Measurements from ENCODE around the gene RTEL1. TPM values are rescaled to one million over a fixed set of nuclear protein-coding genes. Genes with fewer than 3 reads are reported as not detected.

Gene RTEL1
- total and polyA plus RNA-seq, 9 of the 15 experiments (the other 6 are each of a cell fraction or from before 2014, with no cell fraction given) = 0.36 to 61.0 (median 17.9) TPM

DNA sequence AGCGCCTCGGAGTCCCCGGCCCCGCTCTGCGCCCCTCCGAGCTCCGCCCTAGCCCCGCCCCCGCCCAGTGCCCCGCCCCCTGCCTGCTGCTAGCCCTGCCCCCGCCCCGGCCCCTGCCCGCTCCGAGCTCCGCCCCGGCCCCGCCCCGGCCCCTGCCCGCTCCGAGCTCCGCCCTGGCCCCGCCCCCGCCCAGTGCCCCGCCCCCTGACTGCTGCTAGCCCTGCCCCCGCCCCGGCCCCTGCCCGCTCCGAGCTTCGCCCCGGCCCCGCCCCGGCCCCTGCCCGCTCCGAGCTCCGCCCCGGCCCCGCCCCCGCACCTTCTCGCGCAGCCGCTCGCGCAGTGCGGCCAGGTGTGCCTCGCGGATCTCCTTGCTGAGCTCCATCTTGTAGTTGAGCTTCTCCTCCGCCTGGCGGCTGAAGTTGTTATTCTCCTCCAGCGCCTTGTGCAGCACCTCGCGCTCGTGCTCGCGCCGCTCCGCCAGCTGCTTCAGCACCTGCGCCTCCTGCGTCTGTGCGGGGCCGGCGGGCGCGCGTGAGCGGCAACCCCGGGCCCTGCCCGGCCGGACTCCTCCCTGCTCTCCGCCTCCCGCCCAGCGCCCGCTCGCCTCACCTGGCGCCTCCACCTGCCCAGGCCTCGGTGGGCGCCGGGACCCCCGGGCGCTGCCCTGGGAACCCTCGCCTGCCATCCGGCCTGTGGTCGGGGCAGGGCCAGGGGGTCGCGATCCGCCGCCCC lies 16.2 kb upstream of the RTEL1 start (continued):
- TF ChIP-seq SOX6 (IDR thresholded peaks at IDR 0.05) (no peak), RNF2 (IDR thresholded peaks at IDR 0.05) (no peak), NR1H2 (CRISPR knock-in tag; IDR thresholded peaks at IDR 0.05) (no peak), NR2C2 (CRISPR knock-in tag; IDR thresholded peaks at IDR 0.05) (no peak), NR2C2 (tag; IDR thresholded peaks at IDR 0.05) (no peak), ZSCAN29 (IDR thresholded peaks at IDR 0.05) (no peak), ETV1 (tag; conservative IDR thresholded peaks at IDR 0.05; ENCODE audit: low read depth) (no peak), ZKSCAN8 (CRISPR knock-in tag; IDR thresholded peaks at IDR 0.05) (no peak), CREB3L1 (IDR thresholded peaks at IDR 0.05; ENCODE audit: borderline replicate concordance, low read depth) (0 out of 2 replicates have a peak, but pooled peaks have one; percentile 29), ZFX (CRISPR knock-in tag; IDR thresholded peaks at IDR 0.05) (no peak; the same call in 1 of the 2 replicates), ZNF121 (CRISPR knock-in tag; conservative IDR thresholded peaks at IDR 0.05) (no peak), ZFP1 (CRISPR knock-in tag; IDR thresholded peaks at IDR 0.05) (no peak), MEIS2 (IDR thresholded peaks at IDR 0.05; ENCODE audit: partially characterized antibody) (peak; percentile 47), ERF (CRISPR knock-in tag; IDR thresholded peaks at IDR 0.05) (peak; percentile 26; the same call in 1 of the 2 replicates), MAFK (IDR thresholded peaks at IDR 0.05; ENCODE audit: low read length) (no peak)
- TF ChIP-seq, protein P1, sequence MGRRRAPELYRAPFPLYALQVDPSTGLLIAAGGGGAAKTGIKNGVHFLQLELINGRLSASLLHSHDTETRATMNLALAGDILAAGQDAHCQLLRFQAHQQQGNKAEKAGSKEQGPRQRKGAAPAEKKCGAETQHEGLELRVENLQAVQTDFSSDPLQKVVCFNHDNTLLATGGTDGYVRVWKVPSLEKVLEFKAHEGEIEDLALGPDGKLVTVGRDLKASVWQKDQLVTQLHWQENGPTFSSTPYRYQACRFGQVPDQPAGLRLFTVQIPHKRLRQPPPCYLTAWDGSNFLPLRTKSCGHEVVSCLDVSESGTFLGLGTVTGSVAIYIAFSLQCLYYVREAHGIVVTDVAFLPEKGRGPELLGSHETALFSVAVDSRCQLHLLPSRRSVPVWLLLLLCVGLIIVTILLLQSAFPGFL (CRISPR knock-in tag; IDR thresholded peaks at IDR 0.05) = no peak
- TF ChIP-seq, protein P2, sequence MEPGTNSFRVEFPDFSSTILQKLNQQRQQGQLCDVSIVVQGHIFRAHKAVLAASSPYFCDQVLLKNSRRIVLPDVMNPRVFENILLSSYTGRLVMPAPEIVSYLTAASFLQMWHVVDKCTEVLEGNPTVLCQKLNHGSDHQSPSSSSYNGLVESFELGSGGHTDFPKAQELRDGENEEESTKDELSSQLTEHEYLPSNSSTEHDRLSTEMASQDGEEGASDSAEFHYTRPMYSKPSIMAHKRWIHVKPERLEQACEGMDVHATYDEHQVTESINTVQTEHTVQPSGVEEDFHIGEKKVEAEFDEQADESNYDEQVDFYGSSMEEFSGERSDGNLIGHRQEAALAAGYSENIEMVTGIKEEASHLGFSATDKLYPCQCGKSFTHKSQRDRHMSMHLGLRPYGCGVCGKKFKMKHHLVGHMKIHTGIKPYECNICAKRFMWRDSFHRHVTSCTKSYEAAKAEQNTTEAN (CRISPR knock-in tag; IDR thresholded peaks at IDR 0.05) = no peak
- TF ChIP-seq, protein P3, sequence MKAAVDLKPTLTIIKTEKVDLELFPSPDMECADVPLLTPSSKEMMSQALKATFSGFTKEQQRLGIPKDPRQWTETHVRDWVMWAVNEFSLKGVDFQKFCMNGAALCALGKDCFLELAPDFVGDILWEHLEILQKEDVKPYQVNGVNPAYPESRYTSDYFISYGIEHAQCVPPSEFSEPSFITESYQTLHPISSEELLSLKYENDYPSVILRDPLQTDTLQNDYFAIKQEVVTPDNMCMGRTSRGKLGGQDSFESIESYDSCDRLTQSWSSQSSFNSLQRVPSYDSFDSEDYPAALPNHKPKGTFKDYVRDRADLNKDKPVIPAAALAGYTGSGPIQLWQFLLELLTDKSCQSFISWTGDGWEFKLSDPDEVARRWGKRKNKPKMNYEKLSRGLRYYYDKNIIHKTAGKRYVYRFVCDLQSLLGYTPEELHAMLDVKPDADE (conservative IDR thresholded peaks at IDR 0.05; ENCODE audit: control insufficient read depth, low read depth, low read length) = 0 out of 2 replicates have a peak, but pooled peaks have one; percentile 38
- TF ChIP-seq, protein P4, sequence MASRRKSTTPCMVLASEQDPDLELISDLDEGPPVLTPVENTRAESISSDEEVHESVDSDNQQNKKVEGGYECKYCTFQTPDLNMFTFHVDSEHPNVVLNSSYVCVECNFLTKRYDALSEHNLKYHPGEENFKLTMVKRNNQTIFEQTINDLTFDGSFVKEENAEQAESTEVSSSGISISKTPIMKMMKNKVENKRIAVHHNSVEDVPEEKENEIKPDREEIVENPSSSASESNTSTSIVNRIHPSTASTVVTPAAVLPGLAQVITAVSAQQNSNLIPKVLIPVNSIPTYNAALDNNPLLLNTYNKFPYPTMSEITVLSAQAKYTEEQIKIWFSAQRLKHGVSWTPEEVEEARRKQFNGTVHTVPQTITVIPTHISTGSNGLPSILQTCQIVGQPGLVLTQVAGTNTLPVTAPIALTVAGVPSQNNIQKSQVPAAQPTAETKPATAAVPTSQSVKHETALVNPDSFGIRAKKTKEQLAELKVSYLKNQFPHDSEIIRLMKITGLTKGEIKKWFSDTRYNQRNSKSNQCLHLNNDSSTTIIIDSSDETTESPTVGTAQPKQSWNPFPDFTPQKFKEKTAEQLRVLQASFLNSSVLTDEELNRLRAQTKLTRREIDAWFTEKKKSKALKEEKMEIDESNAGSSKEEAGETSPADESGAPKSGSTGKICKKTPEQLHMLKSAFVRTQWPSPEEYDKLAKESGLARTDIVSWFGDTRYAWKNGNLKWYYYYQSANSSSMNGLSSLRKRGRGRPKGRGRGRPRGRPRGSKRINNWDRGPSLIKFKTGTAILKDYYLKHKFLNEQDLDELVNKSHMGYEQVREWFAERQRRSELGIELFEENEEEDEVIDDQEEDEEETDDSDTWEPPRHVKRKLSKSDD (conservative IDR thresholded peaks at IDR 0.05; ENCODE audit: low read length) = no peak
